Measurements from ENCODE around the gene RERGL.

DNA sequence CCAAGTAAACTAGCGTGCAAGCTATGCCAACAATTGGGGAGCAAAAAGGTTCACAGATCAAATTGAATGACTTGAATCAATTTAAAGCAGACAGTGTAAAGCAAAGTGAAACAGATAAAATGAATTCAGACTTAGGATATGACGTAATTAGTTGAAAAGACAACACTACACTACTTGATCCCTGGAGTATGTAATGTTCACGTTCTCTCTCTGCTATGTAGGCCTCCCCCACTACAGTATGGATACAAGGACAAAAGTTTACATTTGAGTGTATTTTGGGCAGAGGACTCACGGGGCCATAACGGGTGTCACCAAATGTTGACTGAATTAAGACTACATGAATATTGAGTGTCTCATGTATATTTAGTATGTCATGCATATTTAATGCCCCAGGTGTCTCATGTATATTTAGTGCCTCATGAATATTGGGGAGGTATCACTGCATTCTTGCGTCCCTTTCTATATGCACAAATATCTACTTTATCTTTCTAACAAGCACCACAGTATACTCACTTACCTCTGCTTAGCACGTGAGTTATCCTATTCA, 44.5 kb downstream of the RERGL start:
- TF ChIP-seq, protein P1, sequence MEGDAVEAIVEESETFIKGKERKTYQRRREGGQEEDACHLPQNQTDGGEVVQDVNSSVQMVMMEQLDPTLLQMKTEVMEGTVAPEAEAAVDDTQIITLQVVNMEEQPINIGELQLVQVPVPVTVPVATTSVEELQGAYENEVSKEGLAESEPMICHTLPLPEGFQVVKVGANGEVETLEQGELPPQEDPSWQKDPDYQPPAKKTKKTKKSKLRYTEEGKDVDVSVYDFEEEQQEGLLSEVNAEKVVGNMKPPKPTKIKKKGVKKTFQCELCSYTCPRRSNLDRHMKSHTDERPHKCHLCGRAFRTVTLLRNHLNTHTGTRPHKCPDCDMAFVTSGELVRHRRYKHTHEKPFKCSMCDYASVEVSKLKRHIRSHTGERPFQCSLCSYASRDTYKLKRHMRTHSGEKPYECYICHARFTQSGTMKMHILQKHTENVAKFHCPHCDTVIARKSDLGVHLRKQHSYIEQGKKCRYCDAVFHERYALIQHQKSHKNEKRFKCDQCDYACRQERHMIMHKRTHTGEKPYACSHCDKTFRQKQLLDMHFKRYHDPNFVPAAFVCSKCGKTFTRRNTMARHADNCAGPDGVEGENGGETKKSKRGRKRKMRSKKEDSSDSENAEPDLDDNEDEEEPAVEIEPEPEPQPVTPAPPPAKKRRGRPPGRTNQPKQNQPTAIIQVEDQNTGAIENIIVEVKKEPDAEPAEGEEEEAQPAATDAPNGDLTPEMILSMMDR (IDR thresholded peaks at IDR 0.05) = no peak
- no peak for TF ChIP-seq POLR2A (IDR thresholded peaks at IDR 0.05)

Measured in testis (tissue), 2 donors.